GM12874 (cell line): Measurements from ENCODE around the gene KASH5.

ENCODE experiments used
- TF ChIP-seq, protein P1 (sequence below): IDR thresholded peaks from 2 replicates; pipeline ENCODE4 v1.5.1; 2011; ENCODE audit warnings: low read depth, mild to moderate bottlenecking, control low read depth, low read length, moderate library complexity; ENCODE audit not compliant: insufficient read depth

The KASH5 gene

DNA sequence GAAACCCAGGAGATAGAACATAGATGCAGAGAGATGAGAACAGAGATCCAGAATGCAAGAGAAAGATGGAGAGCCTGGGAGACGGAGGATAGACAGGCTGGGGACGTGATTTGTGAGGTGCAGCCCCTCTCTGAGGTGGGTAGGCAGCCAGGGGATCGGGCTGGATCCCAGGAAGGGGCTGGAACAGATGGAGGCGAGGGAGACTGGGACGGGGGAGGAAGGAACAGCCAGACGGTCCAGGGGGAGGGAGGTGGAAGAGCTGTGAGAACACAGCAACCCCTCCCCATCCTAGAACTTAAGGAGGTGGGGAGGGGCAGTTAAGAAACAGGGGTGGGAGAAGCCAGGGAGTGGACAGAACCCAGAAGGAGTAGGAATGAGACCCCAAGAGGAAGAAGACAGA, 50.2 kb downstream of the KASH5 start:
- TF ChIP-seq, protein P1, sequence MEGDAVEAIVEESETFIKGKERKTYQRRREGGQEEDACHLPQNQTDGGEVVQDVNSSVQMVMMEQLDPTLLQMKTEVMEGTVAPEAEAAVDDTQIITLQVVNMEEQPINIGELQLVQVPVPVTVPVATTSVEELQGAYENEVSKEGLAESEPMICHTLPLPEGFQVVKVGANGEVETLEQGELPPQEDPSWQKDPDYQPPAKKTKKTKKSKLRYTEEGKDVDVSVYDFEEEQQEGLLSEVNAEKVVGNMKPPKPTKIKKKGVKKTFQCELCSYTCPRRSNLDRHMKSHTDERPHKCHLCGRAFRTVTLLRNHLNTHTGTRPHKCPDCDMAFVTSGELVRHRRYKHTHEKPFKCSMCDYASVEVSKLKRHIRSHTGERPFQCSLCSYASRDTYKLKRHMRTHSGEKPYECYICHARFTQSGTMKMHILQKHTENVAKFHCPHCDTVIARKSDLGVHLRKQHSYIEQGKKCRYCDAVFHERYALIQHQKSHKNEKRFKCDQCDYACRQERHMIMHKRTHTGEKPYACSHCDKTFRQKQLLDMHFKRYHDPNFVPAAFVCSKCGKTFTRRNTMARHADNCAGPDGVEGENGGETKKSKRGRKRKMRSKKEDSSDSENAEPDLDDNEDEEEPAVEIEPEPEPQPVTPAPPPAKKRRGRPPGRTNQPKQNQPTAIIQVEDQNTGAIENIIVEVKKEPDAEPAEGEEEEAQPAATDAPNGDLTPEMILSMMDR, result no peak

DNA sequence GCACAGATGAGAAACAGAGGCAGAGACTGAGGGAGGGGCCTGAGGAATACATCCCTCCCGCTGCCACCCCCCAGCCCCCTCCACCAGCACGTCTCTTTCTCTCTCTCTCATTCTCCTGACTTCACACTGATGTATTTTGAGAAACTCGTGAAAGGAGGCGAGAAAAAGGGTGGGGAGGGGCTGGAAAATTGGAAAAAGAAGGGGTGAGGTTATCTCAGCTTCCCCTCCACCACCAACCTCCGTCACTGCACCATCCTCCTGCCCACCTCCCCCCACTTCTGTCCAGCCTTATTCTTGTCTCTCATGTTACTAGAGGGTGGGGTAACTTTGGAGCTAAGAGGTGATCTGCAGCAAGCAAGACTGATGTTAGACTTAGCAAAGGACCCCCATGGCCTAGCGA, 51.8 kb downstream of the KASH5 start:
- TF ChIP-seq, protein P1, result no peak

DNA sequence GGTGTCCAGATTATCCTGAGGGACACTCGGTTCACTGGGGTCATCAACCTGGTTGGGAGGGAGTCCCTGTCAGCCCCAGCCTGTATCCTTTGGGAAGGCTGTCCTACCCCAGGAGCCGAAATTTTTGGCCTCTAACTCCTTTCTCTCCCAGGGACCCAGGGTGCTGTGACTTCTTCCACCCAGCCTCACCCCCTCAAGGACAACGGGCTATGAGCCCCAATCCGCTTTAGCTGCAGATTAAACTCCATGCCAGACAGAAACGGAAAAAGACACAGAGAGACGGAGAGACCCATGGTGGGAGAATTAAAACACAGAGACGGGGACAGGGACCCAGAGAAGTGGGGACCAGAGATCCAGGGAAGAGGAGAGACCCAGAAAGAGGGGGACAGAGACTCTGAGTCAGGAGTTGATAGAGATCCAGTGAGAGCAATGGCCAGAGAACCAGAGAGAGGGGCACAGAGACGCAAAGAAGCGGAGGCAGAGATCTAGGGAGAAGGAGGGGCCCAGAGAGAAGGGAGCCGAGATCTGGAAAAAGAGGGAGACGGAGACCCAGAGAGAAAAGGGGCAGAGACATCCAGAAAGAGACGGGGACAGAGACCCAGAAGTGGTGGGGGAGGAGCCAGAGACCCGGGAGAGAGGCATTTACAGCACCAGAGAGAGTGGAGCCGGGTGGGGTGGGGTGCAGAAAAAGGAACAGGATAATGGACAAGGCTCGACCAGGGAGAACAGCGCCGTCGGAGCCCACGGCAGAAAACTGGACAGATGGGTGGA, 52.6 kb downstream of the KASH5 start:
- TF ChIP-seq, protein P1, result no peak

DNA sequence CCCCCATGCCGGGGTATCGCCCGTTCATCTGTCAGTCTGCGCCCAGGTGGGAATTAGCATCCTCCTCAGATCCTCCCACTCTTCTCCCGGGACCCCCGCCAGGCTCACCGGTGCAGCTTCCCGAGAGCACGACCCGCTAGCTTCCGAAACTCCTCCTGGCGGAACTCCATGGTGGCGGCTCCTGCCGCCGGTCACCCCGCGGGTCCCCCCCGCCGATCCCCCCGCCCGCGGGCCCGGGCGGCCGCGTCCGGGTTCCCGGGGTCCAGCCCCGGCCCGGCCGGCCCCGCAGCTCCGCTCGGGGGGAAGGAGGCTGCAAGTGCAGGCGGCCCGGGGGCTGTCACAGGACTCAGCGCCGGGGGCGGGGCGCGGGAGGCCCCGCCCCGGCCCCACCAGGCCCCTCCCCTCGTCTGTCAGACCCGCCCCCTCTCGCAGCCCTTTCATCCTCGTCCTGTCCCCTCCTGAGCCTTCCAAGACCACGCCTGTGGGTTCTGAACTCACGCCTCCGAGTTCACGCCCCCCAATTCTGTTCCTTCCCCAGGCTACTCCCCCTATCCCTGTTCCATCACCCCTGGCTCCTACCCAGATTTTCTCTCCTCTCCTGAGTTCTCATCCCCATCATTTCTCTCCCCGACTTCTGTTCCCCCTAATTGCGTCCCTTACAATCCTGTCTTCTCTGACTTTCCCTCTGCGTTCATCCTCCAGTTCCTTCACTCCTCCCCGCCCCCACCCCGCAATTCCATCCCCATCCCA, 53.3 kb downstream of the KASH5 start, which contains the start of gene SLC17A7:
SLC17A7 (minus strand) TSS at position 318 of the 750 bp plus-strand sequence; CDS start at position 170, 148 bp downstream.
- TF ChIP-seq, protein P1, result no peak

DNA sequence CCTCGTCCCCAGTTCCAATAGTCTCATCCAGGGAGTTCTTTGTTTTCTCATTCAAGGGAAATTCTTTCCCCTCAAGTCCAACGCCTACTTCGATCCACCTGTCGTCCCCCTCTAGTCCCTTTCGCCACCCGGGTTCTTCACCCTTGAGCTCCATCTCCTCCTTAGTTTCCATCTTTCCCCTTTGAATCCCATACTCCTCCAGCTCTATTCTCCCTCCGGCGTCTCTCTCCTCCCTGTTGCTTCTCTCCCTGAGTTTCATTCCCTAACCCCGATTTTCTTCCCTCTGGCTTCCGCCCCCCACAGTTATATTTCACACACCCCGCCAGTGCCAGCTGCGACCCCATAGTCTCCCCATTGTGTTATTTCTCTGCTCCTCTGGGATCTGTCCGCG, 53.9 kb downstream of the KASH5 start:
- TF ChIP-seq, protein P1, result no peak

DNA sequence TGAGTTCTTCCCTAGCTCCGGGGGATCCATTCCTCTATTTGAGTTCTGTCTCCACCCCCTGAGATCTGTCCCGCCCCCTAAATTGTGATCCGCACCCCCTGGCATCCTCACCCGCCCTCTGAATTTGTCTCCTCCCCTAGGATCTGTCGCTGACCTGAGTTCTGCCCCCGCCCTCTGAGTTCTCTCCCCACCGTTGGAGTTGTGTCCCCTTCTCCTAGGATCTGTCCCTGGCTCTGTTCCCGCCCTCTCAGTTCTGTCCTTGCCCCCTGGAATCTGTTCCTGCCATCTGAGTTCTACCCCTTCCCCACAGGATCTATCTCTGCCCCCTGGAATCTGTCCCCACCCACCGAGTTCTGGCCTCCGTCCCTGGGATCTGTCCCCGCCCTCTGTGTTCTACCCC, 54.3 kb downstream of the KASH5 start:
- TF ChIP-seq, protein P1, result no peak

DNA sequence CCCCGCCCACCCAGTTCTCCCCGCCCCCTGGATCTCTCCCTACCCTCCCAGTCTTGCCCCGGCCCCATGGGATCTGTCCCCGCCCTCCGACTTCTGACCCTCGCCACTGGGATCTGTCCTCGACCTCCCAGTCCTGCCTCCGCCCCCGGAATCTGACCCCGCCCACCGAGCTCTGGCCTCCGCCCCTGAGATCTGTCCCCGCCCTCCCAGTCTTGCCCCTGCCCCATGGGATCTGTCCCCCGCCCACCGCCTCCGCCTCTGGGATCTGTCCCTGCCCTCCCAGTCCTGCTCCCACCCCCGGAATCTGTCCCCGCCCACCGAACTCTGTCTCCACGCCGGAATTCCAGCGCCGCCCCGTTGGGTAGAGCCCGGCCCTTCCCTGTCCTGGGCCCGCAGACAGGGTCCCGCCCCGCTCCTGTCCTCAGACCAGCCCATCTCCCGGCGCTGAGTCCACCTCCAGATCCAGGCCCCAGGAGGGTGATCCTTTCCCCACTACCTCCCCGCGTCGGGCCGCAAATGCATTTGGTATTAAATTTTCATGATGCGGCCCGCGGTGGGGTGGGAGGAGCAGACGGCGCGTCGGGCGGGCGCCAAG, 54.8 kb downstream of the KASH5 start:
- TF ChIP-seq, protein P1, result no peak
